Ishikawa (cell line): ENCODE measurements around the gene CDK16.
A peak's percentile ranks its signal among the peaks of the same experiment; 100 is the strongest.

ENCODE experiments used
- CEBPB ChIP-seq: IDR thresholded peaks from 2 replicates; pipeline ENCODE4 v1.6.1; 2012
- CREB1 ChIP-seq: IDR thresholded peaks from 2 replicates; pipeline ENCODE4 v1.6.1; 2012; ENCODE audit warnings: low read depth
- EGR1 ChIP-seq: IDR thresholded peaks from 2 replicates; pipeline ENCODE4 v1.6.1; 2012
- EP300 ChIP-seq: IDR thresholded peaks from 2 replicates; pipeline ENCODE4 v1.6.1; 2012; ENCODE audit warnings: borderline replicate concordance
- FOXM1 ChIP-seq: IDR thresholded peaks from 2 replicates; pipeline ENCODE4 v1.6.1; 2012; ENCODE audit warnings: low read depth, borderline replicate concordance
- NFIC ChIP-seq: IDR thresholded peaks from 2 replicates; pipeline ENCODE4 v1.6.1; 2012
- RAD21 ChIP-seq: IDR thresholded peaks from 2 replicates; pipeline ENCODE4 v1.6.1; 2012; ENCODE audit warnings: low read depth
- TAF1 ChIP-seq: IDR thresholded peaks from 2 replicates; pipeline ENCODE4 v1.6.1; 2012; ENCODE audit warnings: low read depth, mild to moderate bottlenecking
- TCF12 ChIP-seq: IDR thresholded peaks from 2 replicates; pipeline ENCODE4 v1.6.1; 2012; ENCODE audit warnings: low read depth
- TEAD4 ChIP-seq: IDR thresholded peaks from 2 replicates; pipeline ENCODE4 v1.6.1; 2012
- YY1 ChIP-seq: IDR thresholded peaks from 2 replicates; pipeline ENCODE4 v1.6.1; 2012; ENCODE audit warnings: low read depth
- ZBTB7A ChIP-seq: IDR thresholded peaks from 2 replicates; pipeline ENCODE4 v1.6.1; 2012; ENCODE audit warnings: low read depth
- TF ChIP-seq, protein P1 (sequence below): IDR thresholded peaks from 2 replicates; pipeline ENCODE4 v1.6.1; 2012; ENCODE audit warnings: low read depth, mild to moderate bottlenecking
- TF ChIP-seq, protein P2 (sequence below): IDR thresholded peaks from 2 replicates; pipeline ENCODE4 v1.6.1; 2012
- TF ChIP-seq, protein P3 (sequence below): IDR thresholded peaks from 2 replicates; pipeline ENCODE4 v1.6.1; 2012

The CDK16 gene

DNA sequence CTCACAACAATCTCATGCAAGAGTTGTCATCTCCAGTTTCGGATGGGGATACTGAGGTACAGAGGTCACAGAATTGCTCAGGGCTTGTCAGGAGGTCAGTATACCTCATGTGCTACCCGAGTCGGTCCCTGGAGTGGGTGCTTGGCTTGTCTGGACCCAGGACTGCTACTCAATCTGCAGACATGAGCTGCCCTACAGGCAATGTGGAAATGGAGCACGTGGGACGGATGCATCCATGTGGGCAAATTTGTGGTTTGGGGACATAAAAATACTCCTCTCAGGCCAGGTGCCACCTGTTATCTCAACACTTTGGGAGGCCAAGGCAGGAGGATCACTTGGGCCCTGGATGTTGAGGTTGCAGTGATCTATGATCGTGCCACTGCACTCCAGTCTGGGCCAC, 30.1 kb downstream of the CDK16 start:
- TF ChIP-seq, protein P1, sequence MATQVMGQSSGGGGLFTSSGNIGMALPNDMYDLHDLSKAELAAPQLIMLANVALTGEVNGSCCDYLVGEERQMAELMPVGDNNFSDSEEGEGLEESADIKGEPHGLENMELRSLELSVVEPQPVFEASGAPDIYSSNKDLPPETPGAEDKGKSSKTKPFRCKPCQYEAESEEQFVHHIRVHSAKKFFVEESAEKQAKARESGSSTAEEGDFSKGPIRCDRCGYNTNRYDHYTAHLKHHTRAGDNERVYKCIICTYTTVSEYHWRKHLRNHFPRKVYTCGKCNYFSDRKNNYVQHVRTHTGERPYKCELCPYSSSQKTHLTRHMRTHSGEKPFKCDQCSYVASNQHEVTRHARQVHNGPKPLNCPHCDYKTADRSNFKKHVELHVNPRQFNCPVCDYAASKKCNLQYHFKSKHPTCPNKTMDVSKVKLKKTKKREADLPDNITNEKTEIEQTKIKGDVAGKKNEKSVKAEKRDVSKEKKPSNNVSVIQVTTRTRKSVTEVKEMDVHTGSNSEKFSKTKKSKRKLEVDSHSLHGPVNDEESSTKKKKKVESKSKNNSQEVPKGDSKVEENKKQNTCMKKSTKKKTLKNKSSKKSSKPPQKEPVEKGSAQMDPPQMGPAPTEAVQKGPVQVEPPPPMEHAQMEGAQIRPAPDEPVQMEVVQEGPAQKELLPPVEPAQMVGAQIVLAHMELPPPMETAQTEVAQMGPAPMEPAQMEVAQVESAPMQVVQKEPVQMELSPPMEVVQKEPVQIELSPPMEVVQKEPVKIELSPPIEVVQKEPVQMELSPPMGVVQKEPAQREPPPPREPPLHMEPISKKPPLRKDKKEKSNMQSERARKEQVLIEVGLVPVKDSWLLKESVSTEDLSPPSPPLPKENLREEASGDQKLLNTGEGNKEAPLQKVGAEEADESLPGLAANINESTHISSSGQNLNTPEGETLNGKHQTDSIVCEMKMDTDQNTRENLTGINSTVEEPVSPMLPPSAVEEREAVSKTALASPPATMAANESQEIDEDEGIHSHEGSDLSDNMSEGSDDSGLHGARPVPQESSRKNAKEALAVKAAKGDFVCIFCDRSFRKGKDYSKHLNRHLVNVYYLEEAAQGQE, result no peak
- no peak for TF ChIP-seq YY1
- TF ChIP-seq TEAD4, result no peak
- no peak for TF ChIP-seq NFIC
- TF ChIP-seq FOXM1, result no peak
- no peak for TF ChIP-seq EP300
- TF ChIP-seq TCF12, result no peak
- TF ChIP-seq RAD21, result no peak
- TF ChIP-seq, protein P2, sequence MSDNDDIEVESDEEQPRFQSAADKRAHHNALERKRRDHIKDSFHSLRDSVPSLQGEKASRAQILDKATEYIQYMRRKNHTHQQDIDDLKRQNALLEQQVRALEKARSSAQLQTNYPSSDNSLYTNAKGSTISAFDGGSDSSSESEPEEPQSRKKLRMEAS, result no peak
- TF ChIP-seq CREB1, result no peak
- TF ChIP-seq, protein P3, sequence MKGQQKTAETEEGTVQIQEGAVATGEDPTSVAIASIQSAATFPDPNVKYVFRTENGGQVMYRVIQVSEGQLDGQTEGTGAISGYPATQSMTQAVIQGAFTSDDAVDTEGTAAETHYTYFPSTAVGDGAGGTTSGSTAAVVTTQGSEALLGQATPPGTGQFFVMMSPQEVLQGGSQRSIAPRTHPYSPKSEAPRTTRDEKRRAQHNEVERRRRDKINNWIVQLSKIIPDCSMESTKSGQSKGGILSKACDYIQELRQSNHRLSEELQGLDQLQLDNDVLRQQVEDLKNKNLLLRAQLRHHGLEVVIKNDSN, result no peak
- no peak for TF ChIP-seq ZBTB7A
- TF ChIP-seq CEBPB, result no peak
- TF ChIP-seq TAF1, result no peak
- no peak for TF ChIP-seq EGR1

DNA sequence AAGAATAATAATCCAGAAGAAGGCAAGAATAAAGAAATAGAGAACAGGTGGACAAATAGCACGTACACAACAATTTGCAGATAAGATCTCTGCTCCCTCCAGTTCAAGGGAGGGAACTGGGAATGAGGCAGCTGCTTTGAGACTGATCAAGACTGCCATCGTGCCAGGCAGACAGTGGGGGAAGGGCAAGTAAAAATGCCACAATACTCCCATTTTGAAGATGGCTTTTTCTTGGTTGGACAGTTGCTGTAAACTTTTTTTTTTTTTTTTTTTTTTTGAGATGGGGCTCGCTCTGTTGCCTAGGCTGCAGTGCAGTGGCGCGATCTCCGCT, 31.5 kb downstream of the CDK16 start:
- TF ChIP-seq, protein P3, result no peak
- no peak for TF ChIP-seq TAF1
- no peak for TF ChIP-seq NFIC

DNA sequence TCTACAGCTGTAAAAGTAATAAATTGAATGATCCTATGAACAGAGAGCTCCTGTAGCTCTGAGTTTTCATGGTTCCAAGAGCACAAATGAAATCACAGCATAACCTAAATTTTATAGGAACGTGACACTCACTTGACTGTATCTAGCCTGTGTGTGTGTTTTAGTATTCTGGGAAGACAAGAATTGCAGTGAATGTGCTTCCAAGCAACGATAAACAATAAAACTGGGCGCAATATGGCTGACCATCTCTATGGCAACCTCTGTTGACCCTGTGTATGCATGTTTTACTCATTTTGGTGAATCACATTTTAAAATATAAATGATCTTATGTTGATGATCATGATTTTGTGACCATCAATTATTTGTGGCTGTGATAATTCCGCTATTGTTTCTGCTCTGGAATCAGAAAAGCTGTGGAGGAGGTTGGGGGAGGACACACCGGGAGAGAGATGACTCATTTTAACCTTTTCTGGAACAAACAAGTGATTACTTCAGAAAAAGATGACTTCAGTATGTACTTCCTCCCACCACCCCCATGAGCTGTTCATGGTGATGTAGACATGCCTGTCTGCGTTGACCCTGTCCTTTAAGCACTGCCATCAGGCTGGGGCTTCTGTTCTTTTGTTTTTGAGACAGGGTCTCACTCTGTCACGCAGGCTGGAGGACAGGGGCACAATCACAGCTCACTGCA, 46.1 kb downstream of the CDK16 start:
- no peak for TF ChIP-seq FOXM1

DNA sequence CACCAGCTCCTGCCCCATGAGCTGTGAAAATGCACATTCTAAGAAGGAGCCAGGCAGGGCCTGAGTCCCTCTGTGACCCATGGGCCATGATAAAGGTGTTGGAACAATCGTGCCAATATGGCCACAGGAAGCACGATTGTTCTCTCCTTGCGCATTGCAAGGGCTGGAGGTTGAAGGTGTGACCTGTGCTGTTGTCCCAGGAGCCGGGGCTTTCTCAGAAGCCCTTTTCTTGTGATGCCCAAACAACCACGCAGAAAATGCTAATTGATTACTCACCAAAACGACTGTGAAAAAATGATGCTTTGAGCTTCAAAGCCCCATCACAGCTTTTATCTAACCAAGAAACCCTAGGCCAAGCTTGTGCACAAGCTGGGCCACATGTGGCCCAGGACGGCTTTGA, 48.2 kb downstream of the CDK16 start:
- no peak for TF ChIP-seq YY1
- TF ChIP-seq TAF1, result no peak
- TF ChIP-seq EGR1, result no peak
- no peak for TF ChIP-seq CREB1
- no peak for TF ChIP-seq NFIC
- no peak for TF ChIP-seq TCF12
- TF ChIP-seq ZBTB7A, result no peak
- TF ChIP-seq, protein P2, result no peak
- no peak for TF ChIP-seq CEBPB
- TF ChIP-seq EP300, result no peak
- TF ChIP-seq, protein P1, result no peak
- TF ChIP-seq RAD21, result no peak
- TF ChIP-seq, protein P3, result no peak
- no peak for TF ChIP-seq FOXM1
- no peak for TF ChIP-seq TEAD4

DNA sequence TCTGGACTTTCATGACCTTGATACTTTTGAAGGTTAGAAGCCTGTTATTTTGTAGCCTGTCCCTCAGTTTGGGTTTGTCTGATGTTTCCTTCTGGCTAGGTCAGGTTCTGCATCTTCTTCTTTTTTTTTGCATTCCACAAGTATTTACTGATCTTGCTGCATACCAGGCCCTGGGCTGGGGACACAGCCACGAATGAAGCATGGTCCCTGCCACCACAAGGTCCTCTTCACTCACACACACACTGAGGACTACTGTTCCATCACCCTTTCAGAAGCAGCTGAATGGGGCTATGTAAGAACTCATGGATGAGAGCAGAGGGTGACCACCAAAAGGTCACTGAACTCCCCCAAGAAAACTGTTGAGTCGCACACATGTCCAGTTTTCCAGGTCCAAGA, 53.5 kb downstream of the CDK16 start:
- TF ChIP-seq EGR1 (no peak), TEAD4 (0 out of 2 replicates have a peak, but pooled peaks have one; percentile 15)

DNA sequence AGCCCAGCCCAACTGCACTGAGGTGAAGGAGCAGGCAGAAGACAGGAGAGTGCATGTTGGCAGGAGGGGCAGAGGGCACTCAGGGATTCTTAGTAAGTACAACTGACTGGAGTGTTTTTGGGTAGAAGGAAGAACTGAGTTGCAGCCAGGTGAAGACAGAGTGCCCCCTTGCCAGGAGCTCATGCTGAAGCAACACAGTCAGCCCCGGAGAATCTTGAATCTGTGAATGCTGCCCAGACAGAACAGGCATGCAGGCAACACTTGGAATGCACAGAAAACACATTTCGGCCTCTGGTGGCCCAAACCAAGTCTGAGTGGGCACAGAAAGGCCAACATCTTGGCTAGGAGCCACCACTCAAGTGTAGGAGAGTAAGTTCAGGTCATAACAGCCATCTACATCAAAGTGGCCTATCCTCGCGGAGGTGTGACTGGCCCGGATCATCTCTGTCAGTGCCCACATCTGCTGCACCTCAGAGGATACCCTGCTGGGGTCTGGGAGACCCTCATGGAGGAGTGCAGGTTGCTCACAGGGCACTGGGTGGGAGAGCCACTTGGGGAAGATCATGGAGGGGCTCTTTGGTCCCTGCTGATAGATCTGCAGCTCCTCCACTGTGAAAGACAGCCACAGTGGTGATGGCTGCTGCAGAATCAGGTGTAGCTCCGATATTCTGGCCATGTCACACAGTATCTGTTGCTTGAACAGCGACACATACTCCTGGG, 54.7 kb downstream of the CDK16 start:
- TF ChIP-seq TAF1 (no peak), TEAD4 (no peak), CREB1 (no peak), YY1 (no peak), EGR1 (no peak), TCF12 (no peak), CEBPB (no peak), NFIC (no peak), ZBTB7A (no peak), RAD21 (no peak), FOXM1 (no peak), EP300 (no peak)
- TF ChIP-seq, protein P1, result no peak
- TF ChIP-seq, protein P2, result no peak
- TF ChIP-seq, protein P3, result no peak
